ENCODE measurements around the gene ANOS1. TPM values are rescaled to one million over a fixed set of nuclear protein-coding genes. Genes with fewer than 3 reads are reported as not detected.
"Not testable (repeated sequence)": the region's sequence is repeated elsewhere in the genome, so short reads cannot be mapped to it uniquely, and the experiment has no call there.

ANOS1 gene
- total RNA-seq, 2 donors from 2014 or later, result 3.6 to 6.0 TPM

DNA sequence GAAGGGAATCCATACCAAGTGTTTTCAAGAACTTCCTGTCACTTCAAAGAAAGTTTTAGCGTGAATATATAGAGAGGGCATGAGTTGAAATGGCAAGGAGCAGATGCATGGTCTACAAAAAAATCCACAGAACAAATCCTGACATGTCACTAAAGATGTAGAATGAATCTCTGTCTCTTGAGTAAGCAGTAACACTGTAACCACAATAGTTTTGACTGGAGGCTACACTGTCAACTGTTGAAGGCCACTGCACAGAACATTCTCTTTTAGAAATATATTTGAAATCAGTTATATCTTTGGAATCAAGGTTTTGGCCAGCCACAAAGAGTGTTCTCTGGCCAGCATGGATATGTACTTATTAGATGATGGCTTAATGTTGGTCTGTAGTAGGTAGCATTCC lies 183.5 kb downstream of the ANOS1 start:
- Histone ChIP-seq H3K4me3 (no peak overlapping the region), H3K36me3 (no peaks in the 10 kb centered on the region), H3K4me1 (no peaks in the 10 kb centered on the region), H3K27ac (no peak overlapping the region), H3K9me3 (no peaks in the 10 kb centered on the region), H3K27me3 (no peaks in the 10 kb centered on the region)
- TF ChIP-seq, protein P1, sequence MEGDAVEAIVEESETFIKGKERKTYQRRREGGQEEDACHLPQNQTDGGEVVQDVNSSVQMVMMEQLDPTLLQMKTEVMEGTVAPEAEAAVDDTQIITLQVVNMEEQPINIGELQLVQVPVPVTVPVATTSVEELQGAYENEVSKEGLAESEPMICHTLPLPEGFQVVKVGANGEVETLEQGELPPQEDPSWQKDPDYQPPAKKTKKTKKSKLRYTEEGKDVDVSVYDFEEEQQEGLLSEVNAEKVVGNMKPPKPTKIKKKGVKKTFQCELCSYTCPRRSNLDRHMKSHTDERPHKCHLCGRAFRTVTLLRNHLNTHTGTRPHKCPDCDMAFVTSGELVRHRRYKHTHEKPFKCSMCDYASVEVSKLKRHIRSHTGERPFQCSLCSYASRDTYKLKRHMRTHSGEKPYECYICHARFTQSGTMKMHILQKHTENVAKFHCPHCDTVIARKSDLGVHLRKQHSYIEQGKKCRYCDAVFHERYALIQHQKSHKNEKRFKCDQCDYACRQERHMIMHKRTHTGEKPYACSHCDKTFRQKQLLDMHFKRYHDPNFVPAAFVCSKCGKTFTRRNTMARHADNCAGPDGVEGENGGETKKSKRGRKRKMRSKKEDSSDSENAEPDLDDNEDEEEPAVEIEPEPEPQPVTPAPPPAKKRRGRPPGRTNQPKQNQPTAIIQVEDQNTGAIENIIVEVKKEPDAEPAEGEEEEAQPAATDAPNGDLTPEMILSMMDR (IDR thresholded peaks at IDR 0.05), result no peak
- DNase-seq (ENCODE audit: low spot score), result no peak

DNA sequence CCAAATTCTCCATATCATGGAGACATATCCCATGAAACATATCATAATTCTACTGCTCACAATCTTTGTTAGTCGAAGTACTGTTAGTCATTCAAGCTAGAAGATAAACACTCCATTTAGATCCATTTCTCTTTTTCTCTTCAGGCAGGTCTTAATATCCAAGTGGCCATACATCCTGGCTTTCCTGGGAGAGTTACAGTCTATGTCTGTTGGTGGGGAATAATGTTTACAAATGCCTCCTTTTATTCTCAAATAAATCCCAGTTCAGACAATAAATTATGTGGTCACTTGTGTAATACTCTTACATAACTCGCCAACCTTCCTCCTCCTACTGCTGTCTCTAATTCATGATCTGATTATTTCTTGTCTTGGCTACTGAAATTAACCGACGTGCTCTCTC lies 185.2 kb downstream of the ANOS1 start:
- Histone ChIP-seq H3K27ac (no peak overlapping the region), H3K4me1 (no peaks in the 10 kb centered on the region), H3K27me3 (no peaks in the 10 kb centered on the region), H3K4me3 (no peak overlapping the region), H3K9me3 (no peaks in the 10 kb centered on the region), H3K36me3 (no peaks in the 10 kb centered on the region)
- no peak for DNase-seq (ENCODE audit: low spot score)
- TF ChIP-seq, protein P1 (IDR thresholded peaks at IDR 0.05), result no peak

DNA sequence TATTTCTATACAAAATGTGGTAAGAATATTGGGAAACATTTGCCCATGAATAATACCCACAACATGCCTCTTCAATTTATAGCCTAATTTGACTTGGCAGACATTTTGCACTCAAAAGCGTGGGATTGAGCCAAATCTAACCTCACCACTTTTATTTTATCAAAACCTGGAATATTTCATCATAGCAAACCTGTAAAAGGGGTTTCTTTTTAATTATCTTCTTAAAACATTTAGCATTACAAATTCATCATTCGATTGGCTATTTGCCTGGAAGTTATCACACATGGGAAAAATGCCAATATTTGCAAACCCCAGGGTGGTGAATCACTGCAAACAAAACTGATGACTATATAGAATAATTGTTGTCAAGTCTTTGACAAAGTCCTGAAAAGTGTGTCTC lies 211.1 kb downstream of the ANOS1 start:
- Histone ChIP-seq H3K36me3 (no peaks in the 10 kb centered on the region), H3K9me3 (no peaks in the 10 kb centered on the region), H3K27me3 (no peaks in the 10 kb centered on the region), H3K4me3 (no peak overlapping the region), H3K4me1 (no peaks in the 10 kb centered on the region), H3K27ac (no peak overlapping the region)
- TF ChIP-seq, protein P1 (IDR thresholded peaks at IDR 0.05), result no peak
- no peak for DNase-seq (ENCODE audit: low spot score)

DNA sequence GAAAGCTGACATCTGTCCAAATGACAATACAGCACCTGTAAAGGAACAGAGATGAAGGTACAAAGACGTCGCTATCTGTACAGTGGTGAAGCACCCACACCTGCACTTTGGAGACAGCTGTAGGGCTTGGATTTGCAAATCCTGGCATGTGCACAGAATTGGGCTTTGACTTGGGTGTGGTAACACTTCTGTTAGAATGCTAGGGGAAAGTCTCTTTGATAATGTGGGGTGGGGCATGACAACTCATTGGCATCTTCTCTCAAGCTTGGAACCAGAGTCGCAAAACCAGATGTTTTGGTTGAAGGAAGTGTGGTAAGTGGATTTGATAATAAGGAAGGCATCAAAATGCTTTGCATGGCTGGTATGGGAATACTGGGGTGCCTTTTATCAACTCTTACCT lies 211.8 kb downstream of the ANOS1 start:
- H3K36me3 ChIP-seq, result no peaks in the 10 kb centered on the region
- no peak overlapping the region for H3K4me3 ChIP-seq
- no peak for DNase-seq (ENCODE audit: low spot score)
- no peaks in the 10 kb centered on the region for H3K27me3 ChIP-seq
- TF ChIP-seq, protein P1 (IDR thresholded peaks at IDR 0.05), result no peak
- no peaks in the 10 kb centered on the region for H3K4me1 ChIP-seq
- H3K27ac ChIP-seq, result no peak overlapping the region
- H3K9me3 ChIP-seq, result no peaks in the 10 kb centered on the region

DNA sequence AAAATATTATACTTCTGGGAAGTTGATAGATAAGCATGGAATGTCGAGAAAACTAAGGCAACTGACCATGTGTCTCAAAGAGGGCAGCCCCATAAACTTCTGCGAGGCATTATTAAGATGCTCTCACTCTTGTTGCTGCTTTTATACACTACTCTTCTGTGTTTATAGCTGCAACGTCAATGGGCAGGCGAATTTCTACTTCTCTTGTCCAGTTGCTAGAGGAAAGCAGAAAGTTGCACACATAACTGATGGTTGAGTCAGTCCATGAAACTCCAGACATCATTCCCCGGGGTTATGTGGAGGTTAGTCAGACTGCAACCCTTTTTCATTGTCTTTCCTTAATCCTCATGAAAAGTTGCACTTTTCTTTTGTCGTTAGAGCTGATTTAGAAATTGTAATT lies 227.5 kb downstream of the ANOS1 start:
- Histone ChIP-seq H3K9me3 (no peaks in the 10 kb centered on the region), H3K4me3 (no peak overlapping the region), H3K27ac (no peak overlapping the region), H3K36me3 (no peaks in the 10 kb centered on the region), H3K27me3 (no peaks in the 10 kb centered on the region), H3K4me1 (no peaks in the 10 kb centered on the region)
- DNase-seq (ENCODE audit: low spot score), result no peak
- TF ChIP-seq, protein P1 (IDR thresholded peaks at IDR 0.05), result no peak

DNA sequence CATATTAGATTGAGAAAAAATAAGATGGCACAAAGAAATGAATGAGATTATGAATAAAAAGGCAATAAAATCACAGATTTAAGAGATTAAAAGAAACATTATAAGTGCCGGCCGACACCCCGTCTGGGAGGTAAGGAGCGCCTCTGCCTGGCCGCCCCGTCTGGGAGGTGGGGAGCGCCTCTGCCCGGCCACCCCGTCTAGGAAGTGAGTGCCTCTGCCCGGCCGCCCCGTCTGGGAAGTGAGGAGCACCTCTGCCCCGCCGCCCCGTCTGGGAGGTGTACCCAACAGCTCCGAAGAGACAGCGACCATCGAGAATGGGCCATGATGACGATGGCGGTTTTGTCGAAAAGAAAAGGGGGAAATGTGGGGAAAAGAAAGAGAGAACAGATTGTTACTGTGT lies 229.8 kb downstream of the ANOS1 start:
- H3K36me3 ChIP-seq; H3K4me1 ChIP-seq; H3K9me3 ChIP-seq; H3K27ac ChIP-seq; DNase-seq (ENCODE audit: low spot score); H3K4me3 ChIP-seq; H3K27me3 ChIP-seq: not testable (repeated sequence)
